ENCODE measurements around the gene CALM1. TPM values are rescaled to one million over a fixed set of nuclear protein-coding genes. Genes with fewer than 3 reads are reported as not detected.

Gene CALM1
- total RNA-seq, 1 donor from 2014 or later: 338 TPM

DNA sequence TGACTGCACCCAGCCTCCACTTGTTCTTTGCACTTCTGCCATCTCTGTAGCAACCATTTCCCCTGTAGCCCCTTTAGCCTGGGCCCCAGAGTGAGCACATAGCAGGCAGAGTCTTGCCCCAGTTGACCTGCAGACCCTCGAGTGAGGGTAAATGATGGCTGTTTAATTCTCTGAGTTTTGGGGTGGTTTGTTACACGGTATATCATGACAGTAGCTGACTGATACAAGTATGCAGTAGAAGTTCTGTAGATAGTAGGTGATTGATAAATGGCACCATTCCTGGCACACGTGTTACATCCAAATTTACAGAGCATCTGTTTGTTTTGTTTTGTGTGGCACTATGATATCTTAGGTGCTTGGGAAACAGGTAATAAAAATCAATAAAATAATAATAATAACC, 32.4 kb downstream of the CALM1 start:
- Mint-ChIP-seq H3K27me3 (ENCODE audit: low read depth) (no peaks in the 10 kb centered on the region), H3K36me3 (ENCODE audit: low read depth) (no peaks in the 10 kb centered on the region), H3K4me1 (peaks cover 11% of the 10 kb centered on the region), H3K4me3 (no peak overlapping the region), H3K9me3 (no peaks in the 10 kb centered on the region), H3K27ac (ENCODE audit: unreplicated experiment) (no peak overlapping the region)
- TF ChIP-seq, protein P1, sequence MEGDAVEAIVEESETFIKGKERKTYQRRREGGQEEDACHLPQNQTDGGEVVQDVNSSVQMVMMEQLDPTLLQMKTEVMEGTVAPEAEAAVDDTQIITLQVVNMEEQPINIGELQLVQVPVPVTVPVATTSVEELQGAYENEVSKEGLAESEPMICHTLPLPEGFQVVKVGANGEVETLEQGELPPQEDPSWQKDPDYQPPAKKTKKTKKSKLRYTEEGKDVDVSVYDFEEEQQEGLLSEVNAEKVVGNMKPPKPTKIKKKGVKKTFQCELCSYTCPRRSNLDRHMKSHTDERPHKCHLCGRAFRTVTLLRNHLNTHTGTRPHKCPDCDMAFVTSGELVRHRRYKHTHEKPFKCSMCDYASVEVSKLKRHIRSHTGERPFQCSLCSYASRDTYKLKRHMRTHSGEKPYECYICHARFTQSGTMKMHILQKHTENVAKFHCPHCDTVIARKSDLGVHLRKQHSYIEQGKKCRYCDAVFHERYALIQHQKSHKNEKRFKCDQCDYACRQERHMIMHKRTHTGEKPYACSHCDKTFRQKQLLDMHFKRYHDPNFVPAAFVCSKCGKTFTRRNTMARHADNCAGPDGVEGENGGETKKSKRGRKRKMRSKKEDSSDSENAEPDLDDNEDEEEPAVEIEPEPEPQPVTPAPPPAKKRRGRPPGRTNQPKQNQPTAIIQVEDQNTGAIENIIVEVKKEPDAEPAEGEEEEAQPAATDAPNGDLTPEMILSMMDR (conservative IDR thresholded peaks at IDR 0.05): no peak
- no peak for DNase-seq (ENCODE audit: low read depth, low spot score)

DNA sequence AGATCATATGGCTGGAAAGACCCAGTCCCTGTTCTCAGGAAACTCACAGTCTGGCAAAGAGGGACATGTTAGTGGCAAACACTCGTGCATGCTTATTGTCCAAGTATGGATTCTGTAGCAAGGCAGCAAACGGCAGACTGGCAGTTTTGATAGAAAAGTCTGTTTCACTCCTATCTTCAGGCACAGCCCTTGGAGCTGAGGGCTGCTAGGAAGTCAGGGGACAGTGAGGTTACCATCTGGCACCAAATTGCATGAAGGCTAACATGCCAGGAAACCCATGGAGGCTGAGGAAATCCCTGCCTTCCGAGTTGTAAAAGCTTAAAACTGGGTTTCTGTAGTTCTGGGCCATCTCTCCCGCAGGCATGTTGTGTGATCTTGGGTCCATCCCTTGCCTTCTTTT, 32.9 kb downstream of the CALM1 start:
- H3K27me3 Mint-ChIP-seq (ENCODE audit: low read depth): no peaks in the 10 kb centered on the region

DNA sequence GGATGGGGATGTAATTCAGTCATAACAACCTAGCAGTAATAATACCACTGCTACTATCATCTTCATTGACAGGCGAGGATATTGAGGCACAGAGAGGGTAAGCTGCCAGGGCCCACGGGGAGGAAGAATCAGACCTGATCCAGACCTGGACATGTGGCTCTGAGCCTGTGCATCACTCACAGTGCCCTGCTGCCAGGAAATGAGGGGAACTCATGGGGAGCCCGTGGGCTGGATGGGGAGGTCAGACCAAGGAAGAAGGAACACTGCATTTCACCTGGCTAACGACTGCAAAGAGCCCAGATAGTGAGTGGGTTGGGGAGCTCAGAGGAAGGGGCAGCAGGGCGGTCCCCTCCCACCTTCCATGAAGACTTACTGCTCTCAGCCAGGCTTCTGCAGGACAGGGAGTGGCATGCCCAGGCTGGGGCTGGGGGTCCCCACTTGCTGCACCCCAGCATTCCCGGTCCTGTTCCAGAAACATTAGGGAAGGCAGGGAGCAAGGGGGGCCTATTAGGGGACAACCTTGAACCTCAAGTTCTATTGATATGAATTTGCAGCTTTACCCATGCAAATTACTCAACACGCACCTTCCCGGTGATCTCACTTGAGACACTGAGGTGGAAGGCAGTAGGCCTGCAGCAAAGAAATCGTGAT, 37.7 kb downstream of the CALM1 start:
- Mint-ChIP-seq H3K9me3 (no peaks in the 10 kb centered on the region), H3K27me3 (ENCODE audit: low read depth) (no peaks in the 10 kb centered on the region), H3K36me3 (ENCODE audit: low read depth) (no peaks in the 10 kb centered on the region), H3K4me3 (no peak overlapping the region), H3K4me1 (peaks cover 1% of the 10 kb centered on the region), H3K27ac (ENCODE audit: unreplicated experiment) (no peak overlapping the region)
- TF ChIP-seq, protein P1 (conservative IDR thresholded peaks at IDR 0.05): no peak
- no peak for DNase-seq (ENCODE audit: low read depth, low spot score)

More for the DNA sequence above, 32.9 kb downstream of the CALM1 start:
- Mint-ChIP-seq H3K27ac (ENCODE audit: unreplicated experiment) (no peak overlapping the region), H3K36me3 (ENCODE audit: low read depth) (no peaks in the 10 kb centered on the region), H3K4me3 (no peak overlapping the region), H3K9me3 (no peaks in the 10 kb centered on the region), H3K4me1 (peaks cover 6% of the 10 kb centered on the region)
- no peak for DNase-seq (ENCODE audit: low read depth, low spot score)
- TF ChIP-seq, protein P1 (conservative IDR thresholded peaks at IDR 0.05): no peak

DNA sequence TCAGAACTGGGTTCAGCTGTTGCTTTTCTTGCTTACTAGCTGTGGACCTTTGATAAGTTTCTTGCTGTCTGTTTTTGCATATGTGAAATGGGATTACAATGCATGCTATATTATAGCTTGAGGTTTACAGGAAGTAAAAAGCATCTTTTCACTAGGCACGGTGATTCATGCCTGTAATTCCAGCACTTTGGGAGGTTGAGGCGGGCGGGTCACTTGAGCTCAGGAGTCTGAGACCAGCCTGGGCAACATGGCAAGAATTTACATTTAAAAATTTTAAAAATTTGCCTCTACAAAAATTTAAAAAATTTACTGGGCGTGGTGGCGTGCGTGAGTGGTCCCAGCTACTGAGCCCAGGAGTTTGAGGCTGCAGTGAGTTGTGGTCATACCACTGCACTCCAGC, 42.0 kb downstream of the CALM1 start:
- DNase-seq (ENCODE audit: low read depth, low spot score): no peak
- Mint-ChIP-seq H3K9me3 (no peaks in the 10 kb centered on the region), H3K36me3 (ENCODE audit: low read depth) (no peaks in the 10 kb centered on the region), H3K4me3 (no peak overlapping the region), H3K27me3 (ENCODE audit: low read depth) (peaks cover 4% of the 10 kb centered on the region), H3K4me1 (peaks cover 19% of the 10 kb centered on the region), H3K27ac (ENCODE audit: unreplicated experiment) (no peak overlapping the region)
- TF ChIP-seq, protein P1 (conservative IDR thresholded peaks at IDR 0.05): no peak

DNA sequence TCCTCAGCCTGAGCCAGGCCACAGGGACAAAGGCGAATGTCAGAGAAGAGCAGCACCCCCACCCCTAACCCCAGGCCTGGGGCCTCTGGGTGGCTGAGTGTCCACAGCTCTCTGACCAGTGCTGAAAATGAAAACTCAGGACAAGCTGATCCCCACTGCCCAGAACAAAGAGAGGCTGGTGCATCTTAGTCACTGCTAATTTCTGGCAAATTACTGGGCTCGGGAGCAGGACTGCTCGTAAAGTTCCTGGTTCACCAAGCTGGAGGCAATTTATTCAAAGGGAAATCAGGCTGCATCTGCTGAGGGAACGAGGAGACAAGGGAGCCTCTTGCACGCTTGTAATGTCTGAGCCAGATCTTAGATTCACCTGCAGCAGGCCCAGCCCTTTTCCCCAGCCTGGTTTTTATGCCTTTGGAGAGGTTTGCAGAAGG, 43.2 kb downstream of the CALM1 start:
- H3K4me1 Mint-ChIP-seq: peaks cover 19% of the 10 kb centered on the region
- H3K4me3 Mint-ChIP-seq: no peak overlapping the region
- peak overlapping the region; percentile 89 for H3K27ac Mint-ChIP-seq (ENCODE audit: unreplicated experiment)

More for the DNA sequence above, 43.2 kb downstream of the CALM1 start:
- H3K27me3 Mint-ChIP-seq (ENCODE audit: low read depth): peaks cover 4% of the 10 kb centered on the region
- DNase-seq (ENCODE audit: low read depth, low spot score): no peak
- TF ChIP-seq, protein P1 (conservative IDR thresholded peaks at IDR 0.05): no peak
- no peaks in the 10 kb centered on the region for H3K36me3 Mint-ChIP-seq (ENCODE audit: low read depth)
- no peaks in the 10 kb centered on the region for H3K9me3 Mint-ChIP-seq

Measured in neural crest cell (in vitro differentiated cells).